AML-193 (cell line): ENCODE results near the gene CDC37.

Experiments used
- DNase-seq, 2 experiments: peaks; one replicate each; lab custom pipeline; 2025; lab: John Stamatoyannopoulos, UW

CDC37 gene

DNA sequence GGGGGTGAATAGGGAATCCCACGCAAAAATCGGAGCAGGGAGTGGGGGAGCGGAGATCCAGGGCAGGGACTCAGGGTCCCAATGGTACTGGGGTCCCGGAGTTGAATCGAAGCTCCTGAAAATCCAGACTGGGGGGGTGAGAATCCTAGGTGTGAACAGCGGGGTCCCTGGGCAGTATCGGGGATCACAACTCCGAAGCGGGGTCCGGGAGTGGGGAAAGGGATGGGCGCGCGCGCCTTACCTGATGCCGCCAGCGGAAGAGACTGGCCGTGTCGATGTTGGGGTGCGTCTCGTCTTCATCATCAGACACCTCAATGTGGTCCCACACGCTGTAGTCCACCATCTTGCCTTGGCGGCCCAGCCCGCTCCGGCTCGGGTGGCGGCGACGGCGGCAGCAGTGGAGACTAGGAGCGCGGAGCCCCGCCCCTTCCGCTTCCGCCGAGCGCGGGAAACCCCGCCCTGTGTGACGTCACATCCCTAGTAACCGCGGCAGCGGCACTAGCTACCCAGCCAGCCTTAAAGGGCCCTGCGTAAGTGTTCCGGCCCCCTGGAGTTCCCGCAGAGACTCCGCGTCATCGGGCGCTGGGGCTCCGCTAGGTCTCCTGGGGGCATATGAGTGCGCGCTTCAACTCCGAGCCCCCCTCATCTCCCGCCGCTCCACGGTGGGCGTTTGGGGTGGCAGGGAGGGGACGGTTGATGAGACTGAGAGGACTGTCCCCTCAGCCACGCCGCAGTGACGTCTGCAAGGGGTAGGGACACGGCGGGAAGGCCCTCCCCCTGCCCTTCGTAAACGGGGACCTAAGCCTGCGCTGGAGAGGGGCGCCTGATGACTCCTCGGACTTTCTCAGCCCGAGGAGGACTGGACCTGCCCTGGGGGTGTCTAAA is at the start of gene CDC37:
Gene CDC37 (minus strand): TSS at position 406 of the 885 bp plus-strand sequence. CDS start 63 bp downstream, at position 343.
- peak; percentile 87 to 90 for DNase-seq

DNA sequence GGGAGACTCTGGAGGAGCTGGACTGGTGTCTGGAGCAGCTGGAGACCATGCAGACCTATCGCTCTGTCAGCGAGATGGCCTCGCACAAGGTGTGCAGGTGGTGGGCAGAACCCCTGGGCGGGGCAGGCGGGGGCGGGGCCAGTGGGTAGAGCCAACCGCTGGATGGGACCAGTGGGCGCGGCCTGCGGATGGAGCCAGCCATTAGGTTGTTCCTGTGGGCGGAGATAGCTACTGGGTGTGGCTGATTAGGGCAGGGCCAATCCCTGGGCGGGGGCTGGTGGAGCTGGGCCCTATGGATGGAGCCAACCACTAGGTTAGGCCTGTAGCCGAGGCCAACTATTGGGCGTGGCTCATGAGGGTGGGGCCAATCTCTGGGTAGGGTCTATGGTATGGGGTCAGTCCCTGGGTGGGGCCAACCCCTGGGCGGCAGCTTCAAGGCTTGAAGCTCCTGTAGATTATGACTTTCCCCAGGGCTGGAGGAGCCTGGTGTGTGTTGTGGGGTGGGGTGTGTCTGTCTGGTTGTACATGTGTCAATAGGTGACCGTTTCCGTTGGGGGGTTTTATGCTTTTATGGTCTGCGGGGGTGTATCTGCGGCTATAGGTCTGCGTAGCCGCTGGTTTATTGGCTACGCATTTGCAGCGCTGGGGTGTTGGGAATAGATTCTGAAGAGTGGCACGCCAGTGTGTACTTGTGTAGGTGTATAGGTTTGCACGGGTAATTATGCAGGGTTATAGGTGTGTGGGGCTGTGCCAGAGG is 47.7 kb upstream of the CDC37 start:
- no peak for DNase-seq

DNA sequence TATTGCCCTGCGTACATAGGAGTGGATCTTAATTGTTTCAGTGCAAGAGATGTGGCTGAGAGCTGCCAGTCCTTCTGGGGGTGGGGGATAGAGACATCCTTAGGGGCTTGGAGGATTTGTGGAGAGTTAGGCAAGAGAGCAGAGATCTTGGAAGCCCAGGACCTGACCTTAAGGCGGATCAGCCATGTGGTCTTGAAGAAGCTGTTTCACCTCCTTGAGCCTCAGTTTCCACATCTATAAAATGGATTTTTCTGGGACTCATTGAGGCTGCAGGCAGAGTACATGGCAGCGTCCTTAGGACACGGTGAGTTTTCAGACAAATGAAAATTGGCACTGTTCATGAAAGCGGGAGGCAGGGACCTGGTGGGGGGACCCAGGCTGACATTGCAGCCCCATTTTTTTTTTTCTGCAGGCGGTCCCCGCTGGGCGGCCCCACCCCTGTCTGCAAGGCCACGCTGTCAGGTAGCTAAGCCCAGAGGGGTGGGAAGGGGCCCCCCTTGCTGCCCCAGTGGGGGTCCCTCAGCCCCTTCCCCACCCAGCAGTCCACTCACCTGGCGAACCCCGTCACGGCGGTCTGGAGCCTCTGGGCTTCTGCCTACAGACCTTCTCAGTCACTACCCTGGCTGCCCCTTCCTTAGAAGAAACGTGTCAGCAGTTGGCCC is 47.0 kb upstream of the CDC37 start:
- DNase-seq, result no peak

DNA sequence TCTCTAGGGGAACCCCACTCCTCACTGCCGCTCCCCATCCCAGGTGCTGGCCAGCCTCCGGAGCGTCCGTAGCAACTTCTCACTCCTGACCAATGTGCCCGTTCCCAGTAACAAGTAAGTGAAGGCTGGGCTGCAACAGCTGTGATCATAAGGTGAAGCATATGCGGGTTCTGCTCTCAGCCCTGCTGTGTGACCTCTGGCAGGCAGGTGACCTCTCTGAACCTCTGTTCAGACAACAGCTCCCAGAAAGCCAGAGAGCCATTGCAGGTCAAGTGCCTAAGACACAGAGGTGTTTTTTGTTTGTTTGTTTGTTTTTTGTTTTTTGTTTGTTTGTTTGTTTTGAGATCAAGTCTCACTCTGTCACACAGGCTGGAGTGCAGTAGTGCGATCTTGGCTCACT is 45.7 kb upstream of the CDC37 start:
- no peak for DNase-seq

DNA sequence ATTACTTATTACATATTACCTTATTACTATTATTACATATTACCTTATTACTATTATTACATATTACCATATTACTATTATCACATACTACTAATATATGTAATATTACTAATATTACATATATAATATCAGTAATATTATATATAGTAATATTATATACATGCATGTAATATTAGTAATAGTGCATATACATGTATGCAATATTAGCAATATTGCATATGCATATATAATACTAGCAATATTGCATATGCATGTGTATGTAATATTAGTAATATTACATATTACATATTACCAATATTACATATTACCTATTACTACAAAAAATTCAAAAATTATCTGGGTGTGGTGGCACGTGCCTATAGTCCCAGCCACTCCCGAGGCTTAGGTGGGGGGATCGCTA is 39.4 kb upstream of the CDC37 start:
- no peak for DNase-seq

DNA sequence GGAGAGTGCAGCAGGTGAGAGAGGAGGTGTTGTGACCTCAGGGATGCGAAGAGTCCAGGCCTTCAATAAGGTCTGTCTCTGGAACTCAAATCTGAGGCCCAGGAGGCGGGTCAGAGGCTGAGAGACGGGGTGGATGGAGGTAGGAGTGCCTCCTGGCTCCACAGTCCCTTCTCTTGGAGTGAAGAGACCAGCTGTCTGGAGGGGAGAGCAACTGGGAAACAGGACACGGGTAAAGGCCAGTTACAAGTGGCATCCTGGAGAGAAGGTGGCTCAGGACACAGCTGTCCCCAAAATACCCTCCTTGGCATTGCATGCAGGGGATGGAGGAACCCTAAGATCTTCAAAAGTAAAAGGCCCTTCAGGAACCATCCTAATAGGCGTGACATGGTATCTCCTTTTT is 36.2 kb upstream of the CDC37 start:
- DNase-seq, result no peak

DNA sequence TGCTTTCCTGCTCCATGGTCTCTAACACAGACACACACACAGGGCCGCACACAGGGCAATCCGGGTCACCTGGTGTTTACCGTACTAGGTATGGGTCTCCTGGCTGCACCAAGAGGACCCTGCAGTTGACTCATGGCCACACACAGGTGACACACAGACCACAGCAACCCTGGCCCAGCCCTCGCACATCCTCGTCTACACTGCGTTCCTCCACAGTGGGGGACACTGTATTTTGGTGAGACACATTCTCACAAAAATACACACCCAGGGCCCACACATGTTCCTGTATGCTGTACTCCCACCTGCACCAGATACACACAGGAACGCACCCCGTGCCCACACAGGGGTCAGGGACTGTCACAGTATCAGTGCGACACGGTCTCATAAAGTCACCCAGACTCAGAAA is 29.8 kb upstream of the CDC37 start:
- no peak for DNase-seq

DNA sequence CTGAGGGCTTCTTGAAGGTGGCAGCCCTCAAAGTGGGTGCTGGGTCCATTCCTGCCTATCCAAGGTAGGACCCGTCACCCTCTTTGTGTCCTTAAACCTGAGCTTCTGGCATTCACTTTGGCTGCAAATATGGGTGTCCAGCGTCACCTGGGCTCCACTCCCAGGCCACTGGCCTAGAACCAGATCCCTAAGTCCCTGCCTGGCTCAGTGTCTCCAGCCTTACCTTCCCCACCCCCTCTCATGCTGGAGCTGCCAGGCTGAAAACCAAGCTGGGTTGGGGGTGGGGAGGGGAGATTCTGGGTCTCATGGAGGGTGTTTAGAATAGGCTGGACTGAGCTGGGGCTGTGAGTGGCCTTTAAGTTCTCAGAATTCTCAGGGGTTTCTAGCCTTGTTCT is 29.4 kb upstream of the CDC37 start:
- DNase-seq, result no peak

DNA sequence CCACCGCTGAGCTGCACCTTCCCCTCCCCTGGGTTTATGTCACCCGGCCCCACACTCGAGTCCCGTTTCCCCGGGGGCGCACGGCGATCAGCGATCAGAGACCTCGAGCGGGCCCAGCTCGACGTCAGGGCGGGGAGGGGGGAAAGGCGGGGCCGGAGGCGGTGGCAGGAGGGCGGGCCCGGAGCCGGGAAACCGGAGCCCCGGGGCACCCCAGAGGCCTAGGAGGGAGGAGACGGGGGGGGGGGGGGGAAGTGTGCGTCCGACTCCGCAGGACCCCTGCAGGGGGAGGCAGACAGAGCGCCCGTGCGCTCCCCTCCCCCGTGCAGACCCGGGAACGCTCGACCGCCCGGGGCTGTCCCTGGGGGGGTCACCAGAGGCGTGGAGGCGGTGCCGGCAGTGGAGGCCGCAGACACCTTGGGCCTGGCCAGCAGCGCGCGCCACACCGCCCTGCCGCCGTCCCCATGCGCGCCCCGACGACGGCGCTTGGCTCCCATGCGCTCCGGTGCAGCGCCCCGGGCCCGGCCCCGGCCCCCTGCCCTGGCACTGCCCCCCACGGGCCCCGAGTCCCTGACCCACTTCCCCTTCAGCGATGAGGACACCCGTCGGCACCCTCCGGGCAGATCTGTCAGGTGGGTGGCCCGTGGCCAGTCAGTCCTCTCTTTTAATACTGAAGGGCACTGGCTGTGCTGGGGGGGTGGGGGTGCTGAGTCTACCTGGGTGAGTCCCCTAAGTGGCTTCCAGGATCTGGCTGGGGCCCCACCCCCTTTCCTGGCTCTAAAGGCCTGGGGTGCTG is 28.8 kb upstream of the CDC37 start:
- DNase-seq, result no peak

DNA sequence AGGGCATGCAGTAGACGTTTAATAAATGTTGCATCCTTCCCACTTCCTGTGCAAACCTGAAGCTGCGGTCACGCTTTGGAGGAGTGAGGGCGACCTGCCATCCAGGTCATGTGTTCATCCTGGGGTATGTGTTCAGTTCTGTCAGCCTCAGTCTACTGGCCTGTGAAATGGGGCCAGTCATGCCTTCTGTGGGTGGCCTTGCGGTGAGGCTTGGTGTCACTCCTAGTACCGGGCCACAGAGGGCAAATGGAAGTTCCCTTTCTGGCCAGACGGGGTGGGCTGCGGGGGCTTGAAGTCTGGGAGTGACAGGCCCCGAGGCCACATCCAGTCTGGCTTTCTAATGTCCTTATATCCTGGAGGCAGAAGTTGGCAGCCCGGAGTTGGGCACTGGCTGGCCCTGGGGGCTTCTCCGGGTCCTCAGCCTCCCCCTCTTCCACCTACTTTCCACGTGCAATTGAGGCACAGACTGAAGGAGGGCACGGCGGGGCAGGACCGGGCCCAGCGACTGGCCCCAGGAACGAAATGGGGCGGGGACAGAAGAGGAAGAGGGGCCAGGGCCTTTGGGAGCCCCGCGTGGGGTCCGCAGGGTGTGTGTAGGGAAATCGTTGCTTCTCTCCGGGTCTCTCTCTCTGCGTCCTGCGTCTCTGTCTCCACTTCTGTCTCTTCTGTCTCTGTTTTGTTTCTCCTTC is 28.1 kb upstream of the CDC37 start:
- DNase-seq, result no peak

DNA sequence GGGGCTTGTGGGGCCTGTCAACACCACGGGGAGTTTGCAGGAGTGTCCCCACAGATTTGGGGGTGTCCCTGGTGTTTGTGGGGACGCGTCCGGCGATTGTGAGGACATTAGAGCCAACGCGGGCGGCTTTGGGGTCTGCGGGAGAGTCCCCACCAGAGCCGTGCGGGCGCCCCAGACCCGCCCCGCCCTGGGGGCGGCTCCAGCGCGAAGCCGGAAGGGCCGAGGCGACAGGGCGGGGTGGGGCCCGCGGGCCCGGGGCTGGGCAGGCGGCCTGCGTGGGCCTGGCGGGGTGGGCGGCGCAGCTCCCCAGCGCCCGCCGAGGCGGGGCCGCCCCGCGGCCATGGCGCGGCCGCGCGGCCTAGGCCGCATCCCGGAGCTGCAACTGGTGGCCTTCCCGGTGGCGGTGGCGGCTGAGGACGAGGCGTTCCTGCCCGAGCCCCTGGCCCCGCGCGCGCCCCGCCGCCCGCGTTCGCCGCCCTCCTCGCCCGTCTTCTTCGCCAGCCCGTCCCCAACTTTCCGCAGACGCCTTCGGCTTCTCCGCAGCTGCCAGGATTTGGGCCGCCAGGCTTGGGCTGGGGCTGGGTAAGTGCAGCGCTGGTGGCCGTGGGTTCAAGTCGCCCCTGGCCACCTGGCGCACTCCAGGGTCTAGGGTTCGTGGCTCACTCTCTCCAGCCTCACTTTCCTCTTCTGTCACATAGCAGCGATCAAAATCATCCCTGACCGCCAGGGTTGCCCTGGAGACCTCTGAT is 27.3 kb upstream of the CDC37 start:
- DNase-seq, result no peak

DNA sequence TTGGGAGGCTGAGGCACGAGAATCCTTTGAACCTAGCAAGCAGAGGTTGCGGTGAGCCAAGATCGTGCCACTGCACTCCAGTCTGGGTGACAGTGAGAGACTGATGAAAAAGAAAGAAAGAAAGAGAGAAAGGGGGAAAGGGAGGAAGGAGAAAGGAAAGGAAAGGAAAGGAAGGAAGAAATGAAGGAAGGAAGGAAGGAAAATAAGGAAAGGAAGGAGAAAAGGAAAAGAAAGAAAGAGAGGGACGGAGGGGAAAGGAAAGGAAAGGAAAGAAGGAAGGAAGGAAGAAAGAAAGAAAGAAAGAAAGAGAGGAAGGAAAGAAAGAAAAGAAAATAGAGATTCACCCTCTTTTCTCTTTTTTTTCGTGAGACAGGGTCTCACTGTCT is 25.6 kb upstream of the CDC37 start:
- DNase-seq, result no peak

DNA sequence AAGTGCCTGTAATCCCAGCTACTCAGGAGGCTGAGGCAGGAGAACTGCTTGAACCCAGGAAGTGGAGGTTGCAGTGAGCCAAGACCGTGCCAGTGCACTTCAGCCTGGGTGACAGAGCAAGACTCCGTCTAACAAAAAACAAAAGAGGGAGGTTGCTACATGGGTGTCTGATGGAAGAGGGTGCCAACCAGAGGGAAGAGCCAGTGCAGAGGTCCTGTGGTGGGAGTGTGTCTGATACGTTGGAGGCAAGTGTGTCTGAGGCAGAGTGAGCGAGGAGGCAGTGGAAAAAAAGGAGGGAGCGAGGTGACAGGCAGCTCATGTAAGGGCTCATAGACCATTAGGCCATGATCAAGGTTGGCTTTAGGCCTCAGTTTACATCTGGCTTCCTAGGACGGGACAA is 23.8 kb upstream of the CDC37 start:
- DNase-seq, result no peak

DNA sequence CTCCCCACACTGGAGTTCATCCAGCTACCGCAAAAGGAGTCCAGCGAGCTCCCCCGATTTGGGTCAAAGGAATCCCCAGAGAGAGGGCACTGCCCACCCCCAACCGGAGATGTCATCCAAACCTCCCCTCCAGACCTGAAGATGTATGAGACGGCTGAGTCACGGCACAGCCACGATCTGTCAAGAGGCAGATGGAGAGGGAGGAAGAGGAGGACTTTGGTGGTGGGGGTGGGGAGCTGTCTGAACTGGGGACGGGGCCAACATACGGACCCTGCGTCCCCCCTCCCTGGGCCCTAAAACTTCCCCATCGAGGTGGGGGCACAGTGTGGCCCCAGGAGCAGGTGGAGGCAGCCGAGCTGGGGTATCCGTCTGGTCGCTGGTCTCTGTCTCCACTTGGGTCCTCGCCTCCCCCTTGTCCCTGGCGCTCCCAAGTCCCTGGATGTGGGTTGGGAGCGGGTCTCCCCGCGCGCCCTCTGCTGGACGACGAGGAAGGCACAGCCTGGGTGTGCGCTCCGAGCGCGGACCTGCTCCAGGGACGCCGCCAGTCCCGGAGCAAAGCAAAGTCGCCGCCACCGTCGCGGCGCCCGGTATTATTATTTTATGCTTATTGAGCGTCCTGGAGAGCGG is 20.8 kb upstream of the CDC37 start:
- peak; percentile 20 to 36 for DNase-seq

DNA sequence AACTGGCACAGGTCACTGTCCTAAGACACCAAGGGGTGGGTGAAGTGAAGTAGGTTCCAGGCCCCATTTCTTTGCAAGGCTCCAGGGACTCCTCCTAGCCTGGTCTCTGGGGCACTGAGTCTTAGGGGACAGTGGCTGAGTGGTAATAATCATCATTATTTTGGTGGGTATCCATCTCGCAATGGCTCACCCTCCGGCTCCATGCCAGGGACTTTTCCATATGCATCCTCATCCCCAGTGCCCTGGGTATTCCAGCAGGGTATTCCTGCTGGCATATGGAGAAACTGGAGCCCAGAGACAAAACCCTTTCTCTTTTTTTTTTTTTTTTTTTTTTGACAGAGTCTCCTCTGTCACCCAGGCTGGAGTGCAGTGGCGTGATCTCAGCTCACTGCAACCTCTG is 19.5 kb upstream of the CDC37 start:
- no peak for DNase-seq

DNA sequence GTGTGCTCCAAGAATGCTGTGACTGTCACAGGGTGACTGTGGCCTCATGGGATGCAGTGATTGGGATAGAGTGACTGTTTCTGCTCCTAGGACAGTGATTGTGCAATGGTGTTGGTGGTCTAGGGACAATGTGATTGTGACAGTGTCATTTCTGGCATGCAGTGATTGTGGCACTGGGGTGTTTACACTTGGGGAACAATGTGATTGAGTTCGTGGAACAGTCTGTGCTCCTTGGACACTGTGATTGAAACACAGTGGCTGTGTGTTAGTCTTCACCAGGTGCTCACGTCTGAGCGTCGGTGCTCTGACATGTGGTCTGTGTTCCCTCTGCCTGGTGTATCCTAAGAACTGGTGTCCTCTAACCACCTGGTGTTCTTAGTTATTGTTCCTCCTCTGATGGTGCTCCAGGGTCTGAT is 18.7 kb upstream of the CDC37 start:
- DNase-seq, result no peak

DNA sequence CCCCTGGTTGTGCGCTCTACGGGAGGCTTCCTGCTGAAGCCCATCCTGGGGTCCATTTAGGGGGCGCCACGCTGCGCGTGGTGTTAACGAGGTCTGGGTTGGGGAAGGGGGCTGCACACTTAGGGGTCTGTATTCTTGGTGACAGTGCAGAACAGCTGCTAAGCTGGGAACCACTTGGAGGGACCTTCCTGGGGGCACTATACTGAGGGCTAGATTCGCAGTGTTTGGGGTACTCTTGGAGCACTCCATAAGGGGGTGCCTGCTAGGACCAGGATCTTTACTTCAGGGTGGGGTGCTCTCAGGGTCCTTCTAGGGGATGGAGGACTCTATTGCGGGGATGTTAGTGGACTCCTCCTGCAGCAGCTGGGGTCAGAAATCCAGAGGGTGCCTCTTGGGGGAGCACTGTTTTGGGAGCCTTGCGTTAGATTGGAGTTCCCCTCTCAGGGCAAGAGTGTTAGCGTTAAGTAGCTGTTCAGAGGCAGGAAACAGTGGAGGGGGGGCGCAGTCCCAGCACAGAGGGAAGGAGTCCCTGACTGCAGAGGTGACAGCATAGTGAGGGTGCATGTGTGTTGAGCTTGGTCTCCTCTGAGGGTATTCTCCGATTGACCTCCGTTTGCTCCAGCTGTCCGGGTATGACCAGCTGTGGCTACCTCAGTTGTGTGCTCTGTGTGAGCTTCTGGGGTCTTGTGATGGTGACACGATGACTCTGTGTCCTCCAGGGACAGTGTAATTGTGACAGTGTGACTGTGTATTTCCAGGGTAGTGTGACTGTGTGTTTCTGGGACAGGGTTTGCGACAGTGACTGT is 18.1 kb upstream of the CDC37 start:
- no peak for DNase-seq

DNA sequence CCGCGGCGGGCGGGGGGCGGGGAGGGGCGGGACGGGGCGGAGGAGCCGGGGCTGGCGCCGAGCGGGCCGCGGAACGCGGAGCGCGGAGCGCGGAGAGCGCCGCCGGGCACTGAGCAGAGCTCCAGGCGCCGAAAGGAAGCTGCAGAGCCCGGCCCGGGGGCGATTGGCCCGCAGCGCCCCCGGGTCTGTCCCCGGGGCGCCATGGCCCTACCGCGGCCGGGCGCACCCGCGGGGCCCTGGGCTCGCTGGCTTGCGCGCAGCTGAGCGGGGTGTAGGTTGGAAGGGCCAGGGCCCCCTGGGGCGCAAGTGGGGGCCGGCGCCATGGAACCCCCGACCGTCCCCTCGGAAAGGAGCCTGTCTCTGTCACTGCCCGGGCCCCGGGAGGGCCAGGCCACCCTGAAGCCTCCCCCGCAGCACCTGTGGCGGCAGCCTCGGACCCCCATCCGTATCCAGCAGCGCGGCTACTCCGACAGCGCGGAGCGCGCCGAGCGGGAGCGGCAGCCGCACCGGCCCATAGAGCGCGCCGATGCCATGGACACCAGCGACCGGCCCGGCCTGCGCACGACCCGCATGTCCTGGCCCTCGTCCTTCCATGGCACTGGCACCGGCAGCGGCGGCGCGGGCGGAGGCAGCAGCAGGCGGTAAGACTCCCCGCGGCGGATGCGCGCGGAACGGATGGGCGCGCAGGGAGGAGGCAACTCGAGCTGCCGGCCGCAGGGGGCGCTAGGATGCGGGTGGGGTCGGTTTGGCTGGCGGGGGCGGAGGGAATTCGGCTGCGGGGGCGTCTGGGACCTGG is 17.3 kb upstream of the CDC37 start, which contains the start of gene PDE4A:
Gene PDE4A (plus strand): TSS at position 95 of the 796 bp plus-strand sequence. CDS start 227 bp downstream, at position 322.
- DNase-seq, result no peak
